ENCODE results near the gene JUP.

- TF ChIP-seq CTCF (IDR thresholded peaks at IDR 0.05) (no peak), SIN3A (IDR thresholded peaks at IDR 0.05; ENCODE audit: borderline replicate concordance, insufficient read depth, low read depth, low read length) (no peak), REST (IDR thresholded peaks at IDR 0.05; ENCODE audit: insufficient read depth in 1 of 2, low read depth in 2 of 2, low read length in 1 of 2) (no peak; a peak in 1 of 4 replicates)
Observed at GRCh38 chr17:41814195-41814594, 27.7 kb upstream of the JUP start.
